Erythroblast (primary cell): Measurements from ENCODE around the gene RNF19B.

Experiments used
- GATA1 ChIP-seq: IDR thresholded peaks from 2 replicates; pipeline ENCODE4 v1.6.1; 2011; ENCODE audit warnings: low read depth, mild to moderate bottlenecking, control low read depth, low read length, moderate library complexity
- POLR2A ChIP-seq: IDR thresholded peaks from 2 replicates; pipeline ENCODE4 v1.6.1; 2011; ENCODE audit warnings: mild to moderate bottlenecking, low read length

GRCh38 chr1:32927441-32927840, 37.2 kb downstream of the RNF19B start:
- no peak for TF ChIP-seq POLR2A
- no peak for TF ChIP-seq GATA1
